Natural killer cell (primary cell): ENCODE data around the gene PDGFC. TPM values are rescaled to one million over a fixed set of nuclear protein-coding genes. Genes with fewer than 3 reads are reported as not detected.

Experiments used
- ATAC-seq, 3 donors: fragments of 150-1000 bp in 2 of 3; fragments of 200-7000 bp in 1 of 3; cut with Tn5 transposase; 1 replicate in 1 of 3; 2 replicates in 2 of 3; pipeline ENCODE4 v1.10.0; 2021; ENCODE audit warnings: mild to moderate bottlenecking in 2 of 3, moderate library complexity in 2 of 3
- DNase-seq, 2 donors: peaks; one replicate each; pipeline versions ENCODE4 v3.0.0 to v3.0.0-alpha.2; 2013 to 2021; ENCODE audit warnings: mixed read lengths in 1 of 2
- H3K27ac ChIP-seq: one replicate; pipeline ENCODE4 v1.5.1; 2013; ENCODE audit warnings: mild to moderate bottlenecking, low read length
- H3K27me3 ChIP-seq: one replicate; pipeline ENCODE4 v1.6.1; 2013; ENCODE audit warnings: low read length; ENCODE audit not compliant: control insufficient read depth, insufficient read depth
- H3K36me3 ChIP-seq: one replicate; pipeline ENCODE4 v1.6.1; 2013; ENCODE audit warnings: low read length; ENCODE audit not compliant: control insufficient read depth, insufficient read depth
- H3K4me1 ChIP-seq: one replicate; pipeline ENCODE4 v1.6.1; 2013; ENCODE audit warnings: low read length; ENCODE audit not compliant: control insufficient read depth, insufficient read depth
- H3K4me3 ChIP-seq: one replicate; pipeline ENCODE4 v1.5.1; 2013; ENCODE audit warnings: low read length
- H3K9me3 ChIP-seq: one replicate; pipeline ENCODE4 v1.6.1; 2013; ENCODE audit warnings: low read length; ENCODE audit not compliant: control insufficient read depth, insufficient read depth
- H3K27ac Mint-ChIP-seq, 2 donors: one replicate each; pipeline ENCODE4 v1.8.0; 2022; ENCODE audit warnings: mild to moderate bottlenecking in 2 of 2, mixed read lengths in 2 of 2, moderate library complexity in 1 of 2
- H3K27me3 Mint-ChIP-seq, 2 donors: one replicate each; pipeline ENCODE4 v1.8.0; 2022; ENCODE audit warnings: low read depth in 2 of 2, mixed read lengths in 2 of 2
- H3K36me3 Mint-ChIP-seq: one replicate; pipeline ENCODE4 v1.8.0; 2022; ENCODE audit warnings: mixed read lengths
- H3K4me1 Mint-ChIP-seq, 2 donors: one replicate each; pipeline ENCODE4 v1.8.0; 2022; ENCODE audit warnings: mixed read lengths in 2 of 2
- H3K4me3 Mint-ChIP-seq: one replicate; pipeline ENCODE4 v1.8.0; 2022; ENCODE audit warnings: mild to moderate bottlenecking, moderate library complexity, mixed read lengths
- H3K9me3 Mint-ChIP-seq, 2 donors: one replicate each; pipeline ENCODE4 v1.8.0; 2022; ENCODE audit warnings: mixed read lengths in 2 of 2
- CTCF ChIP-seq: fragments of 200-600 bp; IDR thresholded peaks from one replicate; pipeline ENCODE4 v1.8.0; 2022; ENCODE audit warnings: antibody characterized with exemption
- WGBS: methylation state at CpG from one replicate; pipeline ENCODE4 v1.1.7; 2013; ENCODE audit warnings: missing lambda C conversion rate; ENCODE audit not compliant: insufficient coverage; 5-methylcytosine and 5-hydroxymethylcytosine counted together
- intact Hi-C: fragments of 100-400 bp; cut with micrococcal nuclease; formaldehyde crosslinking; loops from one replicate; pipeline ENCODE4 v1.14.2; 2022
- total RNA-seq, 4 donors: library from RNA; stranded (reverse); fragments of 120-200 nt in 1 of 4; gene quantifications; one replicate each; pipeline versions ENCODE4 v1.2.3 to v1.2.4, GENCODE V29; 2013 to 2022

PDGFC gene
- total RNA-seq, 3 donors from 2014 or later (not counting 1 experiment from before 2014, with no cell fraction given), result 0.72 to 1.6 (median 0.90) TPM

DNA sequence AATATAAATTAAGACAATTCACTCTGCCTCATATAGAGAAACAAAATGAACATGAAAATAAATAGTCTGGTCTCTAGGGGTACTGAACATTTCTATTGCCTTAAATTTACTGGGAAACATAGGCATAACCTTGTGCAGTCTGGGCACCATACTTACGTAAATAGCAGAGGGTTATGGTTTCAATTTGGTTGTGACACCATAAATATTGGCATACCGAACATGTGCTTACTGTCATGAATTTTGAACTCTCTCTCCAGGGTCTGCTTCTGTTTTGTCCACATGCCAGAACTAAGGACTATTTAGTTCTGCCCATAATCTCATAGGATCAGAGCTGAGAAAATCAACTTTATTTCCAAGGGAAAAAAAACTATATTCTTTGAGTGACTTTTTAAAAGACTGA is 17.6 kb downstream of the PDGFC start:
- no peaks in the 10 kb centered on the region for H3K36me3 Mint-ChIP-seq
- intact Hi-C loops, result no loop called here
- 82% methylated on average over 2 of the region's 2 CpGs for WGBS

GRCh38 chr4:156953001-156953400 is 18.6 kb downstream of the PDGFC start:
- Mint-ChIP-seq H3K36me3 (no peaks in the 10 kb centered on the region), H3K4me1 (no peaks in the 10 kb centered on the region), H3K27ac (no peak overlapping the region), H3K9me3 (peaks cover 9% of the 10 kb centered on the region in 2 donors), H3K4me3 (no peak overlapping the region), H3K27me3 (no peaks in the 10 kb centered on the region)
- no peak for TF ChIP-seq CTCF
- H3K9me3 ChIP-seq, result no peaks in the 10 kb centered on the region
- DNase-seq, result no peak
- intact Hi-C loops, result no loop called here
- 60% methylated on average over 1 of the region's 1 CpG for WGBS
- no peak overlapping the region for H3K27ac ChIP-seq
- H3K4me1 ChIP-seq, result no peaks in the 10 kb centered on the region
- no peaks in the 10 kb centered on the region for H3K27me3 ChIP-seq
- no peaks in the 10 kb centered on the region for H3K36me3 ChIP-seq
- no peak overlapping the region for H3K4me3 ChIP-seq
- no peak for ATAC-seq

More for the DNA sequence above, 17.6 kb downstream of the PDGFC start:
- no peaks in the 10 kb centered on the region for H3K4me1 ChIP-seq
- Mint-ChIP-seq H3K4me3 (no peak overlapping the region), H3K9me3 (peaks cover 9% of the 10 kb centered on the region in 2 donors), H3K27me3 (no peaks in the 10 kb centered on the region), H3K27ac (no peak overlapping the region), H3K4me1 (no peaks in the 10 kb centered on the region)
- no peak overlapping the region for H3K27ac ChIP-seq
- H3K9me3 ChIP-seq, result no peaks in the 10 kb centered on the region
- TF ChIP-seq CTCF, result no peak
- no peak for DNase-seq
- H3K4me3 ChIP-seq, result no peak overlapping the region
- no peaks in the 10 kb centered on the region for H3K27me3 ChIP-seq
- no peaks in the 10 kb centered on the region for H3K36me3 ChIP-seq
- ATAC-seq, result no peak

GRCh38 chr4:156952078-156952759 is 19.4 kb downstream of the PDGFC start:
- Mint-ChIP-seq H3K36me3 (no peaks in the 10 kb centered on the region), H3K4me3 (no peak overlapping the region), H3K9me3 (peaks cover 4 to 7% of the 10 kb centered on the region in 2 donors), H3K27me3 (no peaks in the 10 kb centered on the region), H3K27ac (no peak overlapping the region), H3K4me1 (no peaks in the 10 kb centered on the region)
- Histone ChIP-seq H3K4me3 (no peak overlapping the region), H3K27me3 (no peaks in the 10 kb centered on the region), H3K4me1 (no peaks in the 10 kb centered on the region), H3K36me3 (no peaks in the 10 kb centered on the region), H3K27ac (no peak overlapping the region), H3K9me3 (no peaks in the 10 kb centered on the region)
- TF ChIP-seq CTCF, result no peak
- intact Hi-C loops, result no loop called here
- 100% methylated on average over 1 of the region's 3 CpGs for WGBS
- DNase-seq (no peak), ATAC-seq (no peak)

GRCh38 chr4:156950948-156951347 is 20.7 kb downstream of the PDGFC start:
- Histone ChIP-seq H3K27ac (no peak overlapping the region), H3K36me3 (no peaks in the 10 kb centered on the region), H3K27me3 (no peaks in the 10 kb centered on the region), H3K4me1 (no peaks in the 10 kb centered on the region), H3K9me3 (no peaks in the 10 kb centered on the region), H3K4me3 (no peak overlapping the region)
- intact Hi-C loops, result no loop called here
- H3K4me1 Mint-ChIP-seq, result no peaks in the 10 kb centered on the region
- WGBS, result no CpG with 5 or more reads among the region's 3 CpGs
- DNase-seq (no peak), ATAC-seq (no peak)
- no peaks in the 10 kb centered on the region for H3K36me3 Mint-ChIP-seq
- H3K27me3 Mint-ChIP-seq, result no peaks in the 10 kb centered on the region
- no peak overlapping the region for H3K4me3 Mint-ChIP-seq
- no peak overlapping the region for H3K27ac Mint-ChIP-seq
- no peak for TF ChIP-seq CTCF
- H3K9me3 Mint-ChIP-seq, result peaks cover 2 to 5% of the 10 kb centered on the region in 2 donors
